HG03460 (cell line): ENCODE results near the gene PDLIM4.

Experiments
- ATAC-seq: cut with Tn5 transposase; IDR thresholded peaks from one replicate; pipeline ENCODE4 v1.9.1; 2021; ENCODE audit not compliant: unreplicated experiment

PDLIM4 gene

DNA sequence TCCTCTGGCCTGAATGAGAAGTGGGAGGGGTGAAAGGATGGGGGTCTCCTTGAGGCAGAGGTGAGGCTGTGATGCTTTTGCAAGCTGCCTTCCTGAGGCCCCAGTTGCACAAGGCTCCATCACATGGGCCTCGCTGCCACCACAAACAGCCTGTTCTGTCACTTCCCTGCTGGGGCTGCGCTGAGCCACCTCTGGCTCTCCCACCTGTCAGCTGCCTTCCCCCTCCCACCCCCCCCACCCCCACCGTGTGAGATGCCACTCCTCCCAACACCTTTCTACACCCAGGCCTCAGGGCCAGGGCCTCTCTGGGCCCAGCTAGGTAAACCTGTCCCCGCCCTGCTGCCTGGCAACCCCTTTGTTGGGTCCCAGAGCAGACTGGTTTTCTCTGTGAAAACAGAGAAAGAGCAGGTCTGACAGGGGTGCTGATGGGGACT is 4.5 kb upstream of the PDLIM4 start:
- ATAC-seq, result no peak

DNA sequence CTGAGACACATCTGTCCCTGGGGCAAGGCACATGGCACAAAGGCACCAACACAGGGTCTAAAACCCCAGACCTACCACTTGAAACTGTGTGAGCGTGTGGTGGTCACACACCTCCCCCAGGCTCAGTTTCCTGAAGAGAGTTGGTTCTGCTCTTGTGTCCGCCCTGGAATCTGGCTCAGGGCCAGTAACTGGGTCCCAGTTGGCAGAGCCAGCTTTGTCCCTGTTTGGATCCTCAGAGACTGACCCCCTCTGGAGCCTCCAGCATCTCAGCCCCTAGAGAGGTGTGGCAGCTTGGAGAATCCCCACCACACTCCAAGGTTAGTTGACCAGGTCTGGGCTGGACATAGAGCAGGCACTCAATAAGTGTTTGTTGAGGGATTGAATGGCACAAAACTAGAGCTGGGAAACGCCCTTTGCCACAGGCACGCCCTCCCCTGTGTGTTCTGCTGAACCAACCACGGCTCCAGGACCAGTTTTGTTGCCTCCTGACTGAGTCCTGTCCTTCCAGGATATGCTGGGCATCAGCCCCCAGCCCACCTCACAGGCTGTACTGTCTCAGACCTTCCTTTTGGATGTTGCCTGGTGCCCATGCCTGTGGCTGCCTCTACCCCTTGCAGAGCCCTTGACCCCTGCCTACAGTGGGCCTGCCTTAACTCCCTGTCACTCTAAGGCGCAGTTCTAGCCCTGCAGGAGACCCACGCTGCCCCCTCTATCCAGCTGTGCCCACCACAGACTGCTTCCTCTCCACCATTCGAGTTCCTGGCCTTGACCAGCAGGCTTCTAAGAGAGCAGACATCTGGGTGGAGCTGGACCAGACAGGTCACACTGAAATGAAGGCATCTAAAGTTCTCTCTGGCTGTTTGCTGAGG is 3.8 kb upstream of the PDLIM4 start:
- no peak for ATAC-seq

DNA sequence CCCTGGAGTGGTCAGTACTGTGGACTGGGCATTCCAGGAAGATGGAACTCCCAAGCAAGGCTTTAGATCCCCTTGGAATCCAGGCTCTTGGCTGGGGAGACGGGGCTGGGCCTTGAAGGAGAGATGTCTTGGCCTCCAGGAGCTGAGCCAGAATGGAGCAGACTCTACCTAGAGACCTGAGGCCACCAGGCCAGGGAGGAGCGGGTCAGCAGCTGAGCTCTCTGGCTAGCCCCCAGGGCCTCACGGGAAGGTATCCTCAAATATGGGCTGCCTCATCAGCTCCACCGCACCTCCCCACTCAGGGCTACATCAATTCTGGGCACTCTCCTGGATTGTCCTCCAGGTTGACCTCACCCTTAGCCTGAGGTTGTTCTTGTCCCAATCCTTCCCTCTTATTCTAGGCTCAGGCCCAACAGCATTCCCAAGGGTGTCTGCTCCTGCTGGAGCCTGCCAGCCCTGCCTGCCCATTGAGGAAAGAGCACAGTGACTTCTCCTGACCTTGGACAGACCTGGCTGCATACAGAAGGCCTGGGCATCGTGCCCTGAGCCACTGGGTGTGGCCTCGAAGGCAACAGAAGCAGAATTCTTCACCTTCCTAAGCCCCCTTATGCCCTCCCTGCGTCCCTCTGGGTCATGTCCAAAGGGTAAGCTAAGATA is 3.0 kb upstream of the PDLIM4 start:
- no peak for ATAC-seq

- ATAC-seq, result no peak
Measured at GRCh38 chr5:132256086-132256782, 1.3 kb upstream of the PDLIM4 start.

- no peak for ATAC-seq
Measured at GRCh38 chr5:132256783-132257130, 739 bp upstream of the PDLIM4 start.

DNA sequence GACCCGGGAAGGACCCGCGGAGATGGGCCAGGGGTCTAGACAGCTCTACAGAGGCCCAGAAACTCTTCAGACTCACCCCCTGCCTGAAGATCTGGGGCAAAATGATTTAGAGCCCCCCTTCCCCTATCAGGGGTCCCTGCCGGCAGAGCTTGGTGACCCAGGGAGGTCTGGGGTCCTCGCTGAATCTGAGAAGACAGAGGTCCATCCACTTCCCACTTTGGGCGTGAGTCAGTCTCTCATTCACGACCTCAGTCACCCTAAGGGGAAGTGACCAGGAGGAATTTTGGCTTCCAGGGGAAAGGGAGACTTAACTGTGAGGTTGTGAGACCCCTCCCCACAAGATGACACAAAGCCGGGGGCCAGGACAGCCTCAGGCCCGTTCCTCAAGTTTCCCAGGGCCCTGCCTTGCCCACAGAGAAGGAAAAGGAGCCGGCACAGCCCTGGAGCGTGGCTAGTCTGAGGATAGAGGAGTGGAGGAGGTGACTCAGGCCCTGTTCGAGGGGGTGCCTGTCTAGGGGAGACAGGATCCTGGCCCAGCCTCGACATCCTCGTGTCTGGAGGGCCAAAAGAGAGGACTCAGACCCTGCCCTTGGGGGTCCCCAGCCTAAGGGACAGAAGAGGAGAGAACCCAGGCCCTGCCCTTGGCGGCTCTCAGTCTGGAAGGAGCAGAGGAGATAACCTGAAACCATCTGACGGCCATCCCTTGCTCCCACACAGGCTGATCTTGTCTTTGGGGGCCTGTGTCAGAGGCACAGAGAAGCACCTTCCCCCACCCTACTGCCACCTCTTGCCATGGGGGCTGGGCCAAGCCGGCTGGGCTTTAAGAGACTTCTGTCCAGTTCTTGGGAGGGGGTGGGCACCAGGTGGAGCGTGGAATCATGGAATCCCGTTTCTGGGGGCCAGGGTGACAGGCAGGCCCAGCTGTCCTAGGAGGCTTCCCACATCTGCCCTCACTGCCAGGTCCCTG is 889 bp downstream of the PDLIM4 start:
- ATAC-seq, result no peak

- ATAC-seq, result no peak
Measured at GRCh38 chr5:132259069-132259851, 1.8 kb downstream of the PDLIM4 start.

GRCh38 chr5:132260051-132260450 is 2.6 kb downstream of the PDLIM4 start:
- no peak for ATAC-seq

GRCh38 chr5:132260714-132261551 is 3.4 kb downstream of the PDLIM4 start:
- ATAC-seq, result peak; percentile 56

GRCh38 chr5:132261881-132262845 is 4.7 kb downstream of the PDLIM4 start:
- ATAC-seq, result no peak

DNA sequence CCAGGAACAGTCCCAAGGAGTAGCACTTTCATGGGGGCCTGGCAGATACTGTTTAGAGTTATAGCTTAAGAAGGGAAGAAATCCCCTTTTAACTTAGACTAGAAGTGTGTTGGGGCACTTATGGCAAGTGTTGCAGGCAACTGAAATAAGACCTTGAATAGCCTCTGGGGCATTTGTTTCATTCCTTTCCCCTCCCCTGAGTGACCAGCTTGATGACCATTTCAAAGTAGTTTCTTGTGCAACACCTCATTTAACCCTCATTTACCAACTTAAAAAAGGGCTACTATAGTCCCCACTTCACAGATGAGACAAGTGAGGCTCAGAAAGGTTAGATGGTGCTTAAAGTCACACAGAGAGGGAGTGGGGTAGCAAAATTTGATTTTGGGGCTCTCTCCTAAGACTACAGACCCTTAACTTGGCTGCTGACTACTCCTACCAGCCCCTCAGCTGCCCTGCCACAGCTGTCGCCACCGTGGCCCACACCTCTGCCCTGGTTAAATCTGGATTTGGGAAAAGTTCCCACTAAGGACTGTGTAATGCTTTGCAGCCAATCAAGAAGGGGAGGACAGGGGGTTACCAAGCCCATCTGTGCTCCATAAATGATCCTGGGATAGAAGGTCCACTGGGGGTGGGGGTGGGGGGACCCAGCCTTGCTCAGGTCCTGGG is 5.5 kb downstream of the PDLIM4 start:
- ATAC-seq, result no peak

DNA sequence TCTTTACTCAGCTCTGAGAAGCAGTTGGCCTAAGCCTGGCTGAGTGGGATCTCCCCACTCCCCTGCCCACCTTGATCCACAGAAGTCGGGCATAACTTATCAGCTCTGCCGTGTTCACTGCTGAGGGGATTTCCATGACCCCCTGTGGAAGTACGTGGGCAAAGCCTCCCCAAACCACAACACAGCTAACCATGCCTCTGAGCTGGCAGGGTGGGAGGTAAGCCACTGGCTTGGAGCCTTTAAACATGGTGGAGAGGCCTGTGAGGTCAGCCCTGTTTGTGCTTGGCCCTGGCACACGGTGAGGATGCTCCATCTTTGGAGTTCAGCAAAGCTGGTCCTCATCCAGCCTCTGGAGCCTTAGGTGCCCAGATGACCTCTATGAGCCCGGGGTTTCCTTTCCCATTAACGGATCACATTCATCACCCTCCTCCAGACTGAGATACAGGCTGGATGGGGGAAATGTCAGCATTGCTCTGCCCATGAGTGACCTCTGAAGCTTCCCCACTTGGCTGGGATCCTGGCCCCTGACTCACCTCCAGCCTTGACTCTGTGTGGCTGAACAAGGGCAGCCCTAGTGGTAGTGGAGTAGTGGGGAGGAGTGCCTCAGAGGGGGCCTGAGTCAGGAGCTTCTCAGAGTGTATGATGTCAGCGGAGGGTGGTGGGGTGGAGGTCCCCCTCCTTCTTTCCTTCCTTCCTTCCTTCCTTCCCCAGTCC is 6.2 kb downstream of the PDLIM4 start:
- no peak for ATAC-seq

DNA sequence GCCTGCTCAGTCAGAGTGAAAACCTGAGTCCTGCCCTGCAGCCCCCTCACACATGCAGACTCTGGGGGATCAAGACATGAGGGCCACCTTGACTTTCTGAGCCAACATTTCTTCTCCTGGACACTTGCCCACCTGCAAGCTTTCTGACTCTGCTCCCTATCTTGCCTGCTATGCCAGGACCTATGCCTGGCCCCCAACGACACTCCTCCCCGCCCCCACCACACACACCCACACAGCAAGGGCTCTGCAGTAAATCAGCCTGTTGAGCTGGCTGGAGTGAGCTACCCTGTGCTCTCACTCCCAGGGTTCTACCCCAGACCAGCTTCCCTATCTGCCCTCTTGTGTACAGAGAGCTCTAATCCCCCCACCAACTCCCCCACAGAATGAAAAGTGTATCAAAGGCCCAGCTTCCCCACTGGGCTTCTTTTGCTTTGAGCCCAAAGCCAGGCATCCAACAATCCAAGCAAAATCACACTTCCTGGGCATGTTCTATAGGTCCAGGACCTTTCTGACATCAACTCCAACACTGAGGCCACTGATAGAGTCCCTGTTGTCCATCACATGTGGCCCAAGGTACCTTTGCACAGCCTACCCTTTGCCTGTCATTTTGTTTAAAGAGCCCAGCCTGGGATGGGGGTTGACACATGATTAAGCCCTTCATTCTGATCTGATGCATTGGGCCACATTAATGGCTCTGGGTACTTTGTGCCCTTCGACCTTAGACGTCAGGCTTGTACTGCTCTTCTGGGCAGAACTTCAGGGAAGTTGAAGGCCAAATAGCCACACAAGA is 7.2 kb downstream of the PDLIM4 start:
- ATAC-seq, result no peak

GRCh38 chr5:132265336-132266030 is 8.0 kb downstream of the PDLIM4 start:
- no peak for ATAC-seq
